AG04450 (cell line): ENCODE data around the gene FLT4. TPM values are rescaled to one million over a fixed set of nuclear protein-coding genes. Genes with fewer than 3 reads are reported as not detected.

Experiments used
- CTCF ChIA-PET: fragments of 300-600, 350-600 bp; formaldehyde crosslinking; extraction: SDS; loops from one replicate; lab custom pipeline; 2022; ENCODE audit warnings: antibody characterized with exemption, inconsistent platforms; lab: Charles Lee
- POLR2A ChIA-PET: fragments of 350-600 bp; formaldehyde crosslinking; extraction: SDS; loops from one replicate; lab custom pipeline; 2021; ENCODE audit warnings: antibody characterized with exemption, inconsistent platforms; lab: Yijun Ruan, JAX
- DNase-seq: peaks from one replicate; pipeline ENCODE4 v3.0.0-alpha.2; 2011; ENCODE audit warnings: low read depth, low spot score
- H3K27ac ChIP-seq: one replicate; pipeline ENCODE4 v1.5.1; 2012; ENCODE audit warnings: low read depth, low read length, control low read depth
- H3K27me3 ChIP-seq: one replicate; pipeline ENCODE4 v1.6.0; 2012; ENCODE audit warnings: low read length; ENCODE audit not compliant: control insufficient read depth, insufficient read depth
- H3K4me3 ChIP-seq: 2 replicates; pipeline ENCODE4 v1.5.1; 2011; ENCODE audit warnings: mild to moderate bottlenecking, low read depth, low read length, control low read depth
- H3K9me3 ChIP-seq: 2 replicates; pipeline ENCODE4 v1.5.1; 2012; ENCODE audit warnings: low read length; ENCODE audit not compliant: control insufficient read depth, insufficient read depth
- CTCF ChIP-seq: IDR thresholded peaks from 2 replicates; pipeline ENCODE4 v1.5.1; 2011; ENCODE audit warnings: low read depth, low read length, control low read depth, inconsistent platforms
- polyA plus RNA-seq: library from polyadenylated mRNA; depleted of rRNA; stranded (reverse); fragments of >200 nt; gene quantifications from 2 replicates; pipeline ENCODE4 v1.2.3, GENCODE V29; 2011

Gene FLT4
- polyA plus RNA-seq, 1 experiment: not detected

- Histone ChIP-seq H3K27me3 (peaks cover 38% of the 10 kb centered on the region), H3K9me3 (no peaks in the 10 kb centered on the region; the same call in 1 of the 2 replicates), H3K27ac (no peak overlapping the region), H3K4me3 (no peak overlapping the region)
- no peak for TF ChIP-seq CTCF
- ChIA-PET CTCF (no interaction called here), POLR2A (no interaction called here)
- no peak for DNase-seq
Observed at GRCh38 chr5:180646963-180647305, 2.5 kb downstream of the FLT4 start.

GRCh38 chr5:180646289-180646962, 3.0 kb downstream of the FLT4 start:
- no peak for TF ChIP-seq CTCF
- DNase-seq: no peak
- POLR2A ChIA-PET: no interaction called here
- CTCF ChIA-PET: no interaction called here
- Histone ChIP-seq H3K27me3 (peaks cover 38% of the 10 kb centered on the region), H3K4me3 (no peak overlapping the region), H3K27ac (no peak overlapping the region), H3K9me3 (no peaks in the 10 kb centered on the region; the same call in 1 of the 2 replicates)

- Histone ChIP-seq H3K4me3 (no peak overlapping the region), H3K27ac (no peak overlapping the region), H3K9me3 (no peaks in the 10 kb centered on the region; the same call in 1 of the 2 replicates), H3K27me3 (peaks cover 33% of the 10 kb centered on the region)
- ChIA-PET POLR2A (no interaction called here), CTCF (no interaction called here)
- DNase-seq: no peak
- no peak for TF ChIP-seq CTCF
Observed at GRCh38 chr5:180645274-180646204, 3.9 kb downstream of the FLT4 start.

GRCh38 chr5:180644825-180645273, 4.6 kb downstream of the FLT4 start:
- H3K4me3 ChIP-seq: no peak overlapping the region
- CTCF ChIA-PET: no interaction called here
- POLR2A ChIA-PET: no interaction called here
- DNase-seq: no peak
- no peak overlapping the region for H3K27ac ChIP-seq
- H3K27me3 ChIP-seq: peaks cover 26% of the 10 kb centered on the region
- no peak for TF ChIP-seq CTCF
- no peaks in the 10 kb centered on the region; the same call in 1 of the 2 replicates for H3K9me3 ChIP-seq
